ENCODE results near the gene SFN. TPM values are rescaled to one million over a fixed set of nuclear protein-coding genes. Genes with fewer than 3 reads are reported as not detected.

The SFN gene
- total RNA-seq, 1 experiment from 2014 or later, result 245 TPM

DNA sequence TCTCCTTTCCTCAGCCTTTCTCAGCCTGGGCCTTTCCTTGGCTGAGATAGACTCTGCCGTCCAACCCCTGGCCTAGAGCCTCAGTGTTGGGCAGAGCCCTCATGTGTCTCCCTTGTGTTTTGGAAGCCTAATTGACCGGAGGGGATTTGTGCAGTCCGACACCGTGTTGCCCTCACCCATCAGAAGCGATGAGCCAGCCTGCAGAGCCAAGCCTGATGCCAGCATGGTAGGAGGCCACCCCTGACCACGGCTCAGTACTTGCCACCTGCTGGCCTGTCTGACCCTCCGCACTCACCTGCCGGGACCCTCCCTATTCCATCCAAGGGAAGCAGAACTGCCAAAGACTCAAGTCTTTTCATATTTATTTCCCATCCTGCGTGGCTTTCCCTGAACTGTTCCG, 9.3 kb upstream of the SFN start:
- H3K79me2 ChIP-seq (ENCODE audit: insufficient read depth, low read length), result no peaks in the 10 kb centered on the region; the same call in 1 of the 2 replicates
- H3K9me3 ChIP-seq (ENCODE audit: control insufficient read depth in 1 of 2, insufficient read depth in 1 of 2, low read depth in 1 of 2, low read length in 2 of 2), result no peaks in the 10 kb centered on the region
- peak overlapping the region; percentile 51 for H3K27ac ChIP-seq (ENCODE audit: low read depth, low read length)
- ChIA-PET POLR2A (no interaction called here), CTCF (interaction anchor here (1.3 to 2.6 kb wide), 2 partner anchors 9 to 12 kb away, joined by 4 to 8 read pairs; no protein-coding TSS in a partner anchor), RAD21 (ENCODE audit: low non-redundant PET in 1 of 2, low total read pairs in 2 of 2, uncharacterized antibody in 2 of 2, unreplicated experiment in 2 of 2) (no interaction called here)
- H3K4me1 ChIP-seq (ENCODE audit: control insufficient read depth in 1 of 2, insufficient read depth in 2 of 2, low read length in 2 of 2), result peaks cover 33 to 73% of the 10 kb centered on the region in 2 experiments
- H4K20me1 ChIP-seq (ENCODE audit: insufficient read depth), result no peaks in the 10 kb centered on the region
- no peak overlapping the region for H2AFZ ChIP-seq (ENCODE audit: low read depth, low read length, poor library complexity, severe bottlenecking)
- no peaks in the 10 kb centered on the region for H3K9me2 ChIP-seq (ENCODE audit: insufficient read depth)
- no TSS peak for BruUV-seq (replicated peaks)
- TF ChIP-seq, protein P1, sequence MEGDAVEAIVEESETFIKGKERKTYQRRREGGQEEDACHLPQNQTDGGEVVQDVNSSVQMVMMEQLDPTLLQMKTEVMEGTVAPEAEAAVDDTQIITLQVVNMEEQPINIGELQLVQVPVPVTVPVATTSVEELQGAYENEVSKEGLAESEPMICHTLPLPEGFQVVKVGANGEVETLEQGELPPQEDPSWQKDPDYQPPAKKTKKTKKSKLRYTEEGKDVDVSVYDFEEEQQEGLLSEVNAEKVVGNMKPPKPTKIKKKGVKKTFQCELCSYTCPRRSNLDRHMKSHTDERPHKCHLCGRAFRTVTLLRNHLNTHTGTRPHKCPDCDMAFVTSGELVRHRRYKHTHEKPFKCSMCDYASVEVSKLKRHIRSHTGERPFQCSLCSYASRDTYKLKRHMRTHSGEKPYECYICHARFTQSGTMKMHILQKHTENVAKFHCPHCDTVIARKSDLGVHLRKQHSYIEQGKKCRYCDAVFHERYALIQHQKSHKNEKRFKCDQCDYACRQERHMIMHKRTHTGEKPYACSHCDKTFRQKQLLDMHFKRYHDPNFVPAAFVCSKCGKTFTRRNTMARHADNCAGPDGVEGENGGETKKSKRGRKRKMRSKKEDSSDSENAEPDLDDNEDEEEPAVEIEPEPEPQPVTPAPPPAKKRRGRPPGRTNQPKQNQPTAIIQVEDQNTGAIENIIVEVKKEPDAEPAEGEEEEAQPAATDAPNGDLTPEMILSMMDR (IDR thresholded peaks at IDR 0.05 in 2 of 3, conservative IDR thresholded peaks at IDR 0.05 in 1 of 3; ENCODE audit: borderline replicate concordance in 1 of 3, insufficient read depth in 1 of 3, low read depth in 2 of 3, low read length in 2 of 3), result no peak
- TF ChIP-seq, protein P2, sequence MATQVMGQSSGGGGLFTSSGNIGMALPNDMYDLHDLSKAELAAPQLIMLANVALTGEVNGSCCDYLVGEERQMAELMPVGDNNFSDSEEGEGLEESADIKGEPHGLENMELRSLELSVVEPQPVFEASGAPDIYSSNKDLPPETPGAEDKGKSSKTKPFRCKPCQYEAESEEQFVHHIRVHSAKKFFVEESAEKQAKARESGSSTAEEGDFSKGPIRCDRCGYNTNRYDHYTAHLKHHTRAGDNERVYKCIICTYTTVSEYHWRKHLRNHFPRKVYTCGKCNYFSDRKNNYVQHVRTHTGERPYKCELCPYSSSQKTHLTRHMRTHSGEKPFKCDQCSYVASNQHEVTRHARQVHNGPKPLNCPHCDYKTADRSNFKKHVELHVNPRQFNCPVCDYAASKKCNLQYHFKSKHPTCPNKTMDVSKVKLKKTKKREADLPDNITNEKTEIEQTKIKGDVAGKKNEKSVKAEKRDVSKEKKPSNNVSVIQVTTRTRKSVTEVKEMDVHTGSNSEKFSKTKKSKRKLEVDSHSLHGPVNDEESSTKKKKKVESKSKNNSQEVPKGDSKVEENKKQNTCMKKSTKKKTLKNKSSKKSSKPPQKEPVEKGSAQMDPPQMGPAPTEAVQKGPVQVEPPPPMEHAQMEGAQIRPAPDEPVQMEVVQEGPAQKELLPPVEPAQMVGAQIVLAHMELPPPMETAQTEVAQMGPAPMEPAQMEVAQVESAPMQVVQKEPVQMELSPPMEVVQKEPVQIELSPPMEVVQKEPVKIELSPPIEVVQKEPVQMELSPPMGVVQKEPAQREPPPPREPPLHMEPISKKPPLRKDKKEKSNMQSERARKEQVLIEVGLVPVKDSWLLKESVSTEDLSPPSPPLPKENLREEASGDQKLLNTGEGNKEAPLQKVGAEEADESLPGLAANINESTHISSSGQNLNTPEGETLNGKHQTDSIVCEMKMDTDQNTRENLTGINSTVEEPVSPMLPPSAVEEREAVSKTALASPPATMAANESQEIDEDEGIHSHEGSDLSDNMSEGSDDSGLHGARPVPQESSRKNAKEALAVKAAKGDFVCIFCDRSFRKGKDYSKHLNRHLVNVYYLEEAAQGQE (IDR thresholded peaks at IDR 0.05; ENCODE audit: low read depth), result no peak
- TF ChIP-seq RAD21 (IDR thresholded peaks at IDR 0.05; ENCODE audit: low read depth) (no peak), TCF7L2 (IDR thresholded peaks at IDR 0.05; ENCODE audit: borderline replicate concordance, extremely low read depth, insufficient read depth, insufficient read length) (no peak), FOSL1 (IDR thresholded peaks at IDR 0.05; ENCODE audit: low read depth) (no peak), EZH2 (IDR thresholded peaks at IDR 0.05) (no peak), POLR2AphosphoS5 (IDR thresholded peaks at IDR 0.05; ENCODE audit: low read depth, low read length) (no peak), SP1 (IDR thresholded peaks at IDR 0.05; ENCODE audit: low read depth) (no peak), YY1 (IDR thresholded peaks at IDR 0.05; ENCODE audit: extremely low read depth, insufficient replicate concordance, low read depth, low read length) (no peak), SIN3A (IDR thresholded peaks at IDR 0.05; ENCODE audit: low read depth) (no peak), CEBPB (IDR thresholded peaks at IDR 0.05; ENCODE audit: low read depth) (no peak), POLR2A (IDR thresholded peaks at IDR 0.05; ENCODE audit: borderline replicate concordance, extremely low read depth, insufficient read depth, insufficient read length) (no peak)
- TF ChIP-seq, protein P3, sequence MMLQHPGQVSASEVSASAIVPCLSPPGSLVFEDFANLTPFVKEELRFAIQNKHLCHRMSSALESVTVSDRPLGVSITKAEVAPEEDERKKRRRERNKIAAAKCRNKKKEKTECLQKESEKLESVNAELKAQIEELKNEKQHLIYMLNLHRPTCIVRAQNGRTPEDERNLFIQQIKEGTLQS (IDR thresholded peaks at IDR 0.05), result no peak
- H3K27me3 ChIP-seq (ENCODE audit: insufficient read depth, low read length), result no peaks in the 10 kb centered on the region
- peak overlapping the region; percentile 33 for H3K4me2 ChIP-seq (ENCODE audit: low read length)
- no peak overlapping the region for H3K4me3 ChIP-seq (replicated peaks in 1 of 2; ENCODE audit: low read depth in 1 of 2, low read length in 2 of 2)
- intact Hi-C loops (cut with micrococcal nuclease), result loop anchor here (1.0 kb wide), 2 partner anchors 9 to 25 kb away; no protein-coding TSS in a partner anchor
- H3K36me3 ChIP-seq (ENCODE audit: control insufficient read depth in 1 of 2, insufficient read depth in 2 of 2, low read length in 2 of 2), result peaks cover 8 to 32% of the 10 kb centered on the region in 2 experiments; a peak in 3 of 4 replicates
- peak overlapping the region; percentile 41 for H3K9ac ChIP-seq (ENCODE audit: low read length)
- DNase-seq (ENCODE audit: low read depth, low spot score) (no peak), ATAC-seq (no peak)
